ENCODE results near the gene SCN1A. TPM values are rescaled to one million over a fixed set of nuclear protein-coding genes. Genes with fewer than 3 reads are reported as not detected.

Gene SCN1A
- total RNA-seq (2014; rRNA removed; shearing (Covaris generic)) (0.13 TPM in 1 of 2 replicates, not detected in the other), polyA plus RNA-seq (2016; fragmentation: Nextera tagmentation; extraction: Ambion mirVana) (0.08 TPM in 1 of 2 replicates, not detected in the other)

GRCh38 chr2:166127217-166128155 is at the start of gene SCN1A:
Gene SCN1A (minus strand): TSS chr2:166128020. CDS start chr2:166073621, 54,399 bp downstream.
- Histone ChIP-seq H3K9me3 (ENCODE audit: low read depth) (no peaks in the 10 kb centered on the region), H3K4me1 (ENCODE audit: insufficient read depth) (no peaks in the 10 kb centered on the region), H3K9ac (no peak within 1 kb of the TSS), H4K20me1 (ENCODE audit: insufficient read depth) (no peaks in the 10 kb centered on the region), H3K4me2 (ENCODE audit: unreplicated experiment) (no peak within 1 kb of the TSS), H3K9me2 (ENCODE audit: insufficient read depth) (no peaks in the 10 kb centered on the region), H2AFZ (no peak within 1 kb of the TSS), H3K4me3 (no peak within 1 kb of the TSS), H3K27me3 (replicated peaks; ENCODE audit: insufficient read depth) (no peaks in the 10 kb centered on the region; the same call in 1 of the 2 replicates), H3K79me2 (ENCODE audit: insufficient read depth) (no peaks in the 10 kb centered on the region), H3F3A (ENCODE audit: insufficient read depth) (no peaks in the 10 kb centered on the region), H3K27ac (no peak within 1 kb of the TSS), H3K36me3 (ENCODE audit: low read depth) (no peaks in the 10 kb centered on the region)
- DNase-seq: peak; percentile 67
- in situ Hi-C loops (cut with MboI): loop anchor here (10.0 kb wide), 2 partner anchors 73 to 173 kb away; partner anchors contain the start of gene TTC21B
- WGBS, 2 experiments (ENCODE audit: low coverage in 1 of 2, low lambda C conversion rate in 2 of 2, missing lambda C conversion rate in 2 of 2): 21 to 22% methylated on average over 7 of the region's 7 CpGs
- TF ChIP-seq EZH2 (IDR thresholded peaks at IDR 0.05; ENCODE audit: insufficient read depth, poor library complexity, severe bottlenecking) (no peak), EZH2phosphoT487 (IDR thresholded peaks at IDR 0.05; ENCODE audit: insufficient read depth, low read depth) (no peak)

- Histone ChIP-seq H3K79me2 (ENCODE audit: insufficient read depth) (no peaks in the 10 kb centered on the region), H3K4me2 (ENCODE audit: unreplicated experiment) (no peak overlapping the region), H3K27me3 (replicated peaks; ENCODE audit: insufficient read depth) (no peaks in the 10 kb centered on the region), H3K9ac (no peak overlapping the region), H4K20me1 (ENCODE audit: insufficient read depth) (no peaks in the 10 kb centered on the region), H3K9me3 (ENCODE audit: low read depth) (no peaks in the 10 kb centered on the region), H2AFZ (no peak overlapping the region), H3F3A (ENCODE audit: insufficient read depth) (no peaks in the 10 kb centered on the region), H3K4me1 (ENCODE audit: insufficient read depth) (no peaks in the 10 kb centered on the region), H3K27ac (no peak overlapping the region), H3K4me3 (no peak overlapping the region), H3K36me3 (ENCODE audit: low read depth) (no peaks in the 10 kb centered on the region), H3K9me2 (ENCODE audit: insufficient read depth) (no peaks in the 10 kb centered on the region)
- TF ChIP-seq EZH2 (IDR thresholded peaks at IDR 0.05; ENCODE audit: insufficient read depth, poor library complexity, severe bottlenecking) (no peak), EZH2phosphoT487 (IDR thresholded peaks at IDR 0.05; ENCODE audit: insufficient read depth, low read depth) (no peak)
- no peak for DNase-seq
- in situ Hi-C loops (cut with MboI): no loop called here
- 62 to 70% methylated on average over 2 of the region's 2 CpGs for WGBS, 2 experiments (ENCODE audit: low coverage in 1 of 2, low lambda C conversion rate in 2 of 2, missing lambda C conversion rate in 2 of 2)
These were observed 45.4 kb upstream of the SCN1A start for GRCh38 chr2:166173263-166173662.

- WGBS, 2 experiments (ENCODE audit: low coverage in 1 of 2, low lambda C conversion rate in 2 of 2, missing lambda C conversion rate in 2 of 2): 30 to 34% methylated on average over 3 of the region's 3 CpGs
- Histone ChIP-seq H3K9me3 (ENCODE audit: low read depth) (no peaks in the 10 kb centered on the region), H3K4me2 (ENCODE audit: unreplicated experiment) (no peak overlapping the region), H3K4me1 (ENCODE audit: insufficient read depth) (no peaks in the 10 kb centered on the region), H3K79me2 (ENCODE audit: insufficient read depth) (no peaks in the 10 kb centered on the region), H3K36me3 (ENCODE audit: low read depth) (no peaks in the 10 kb centered on the region), H3K9me2 (ENCODE audit: insufficient read depth) (no peaks in the 10 kb centered on the region), H3F3A (ENCODE audit: insufficient read depth) (no peaks in the 10 kb centered on the region), H4K20me1 (ENCODE audit: insufficient read depth) (no peaks in the 10 kb centered on the region), H2AFZ (no peak overlapping the region), H3K27ac (no peak overlapping the region), H3K4me3 (no peak overlapping the region), H3K9ac (no peak overlapping the region), H3K27me3 (replicated peaks; ENCODE audit: insufficient read depth) (no peaks in the 10 kb centered on the region)
- no peak for TF ChIP-seq EZH2 (IDR thresholded peaks at IDR 0.05; ENCODE audit: insufficient read depth, poor library complexity, severe bottlenecking)
- TF ChIP-seq EZH2phosphoT487 (IDR thresholded peaks at IDR 0.05; ENCODE audit: insufficient read depth, low read depth): no peak
- in situ Hi-C loops (cut with MboI): no loop called here
- DNase-seq: no peak
These were observed 43.4 kb upstream of the SCN1A start for GRCh38 chr2:166171216-166171615.

GRCh38 chr2:166170356-166170755 is 42.5 kb upstream of the SCN1A start:
- 87 to 89% methylated on average over 2 of the region's 2 CpGs for WGBS, 2 experiments (ENCODE audit: low coverage in 1 of 2, low lambda C conversion rate in 2 of 2, missing lambda C conversion rate in 2 of 2)
- Histone ChIP-seq H3K79me2 (ENCODE audit: insufficient read depth) (no peaks in the 10 kb centered on the region), H4K20me1 (ENCODE audit: insufficient read depth) (no peaks in the 10 kb centered on the region), H3K27ac (no peak overlapping the region), H3K9me2 (ENCODE audit: insufficient read depth) (no peaks in the 10 kb centered on the region), H3K36me3 (ENCODE audit: low read depth) (no peaks in the 10 kb centered on the region), H3K4me1 (ENCODE audit: insufficient read depth) (no peaks in the 10 kb centered on the region), H3K4me3 (no peak overlapping the region), H3K9me3 (ENCODE audit: low read depth) (no peaks in the 10 kb centered on the region), H3K9ac (no peak overlapping the region), H3K27me3 (replicated peaks; ENCODE audit: insufficient read depth) (no peaks in the 10 kb centered on the region), H2AFZ (no peak overlapping the region), H3F3A (ENCODE audit: insufficient read depth) (no peaks in the 10 kb centered on the region), H3K4me2 (ENCODE audit: unreplicated experiment) (no peak overlapping the region)
- TF ChIP-seq EZH2phosphoT487 (IDR thresholded peaks at IDR 0.05; ENCODE audit: insufficient read depth, low read depth) (no peak), EZH2 (IDR thresholded peaks at IDR 0.05; ENCODE audit: insufficient read depth, poor library complexity, severe bottlenecking) (no peak)
- in situ Hi-C loops (cut with MboI): no loop called here
- DNase-seq: peak; percentile 30
